GM19240 (cell line): ENCODE results near the gene CCDC17.

Source experiments
- DNase-seq: peaks from one replicate; pipeline ENCODE4 v3.0.0; 2011; ENCODE audit warnings: low spot score; ENCODE audit not compliant: insufficient read length

Gene CCDC17

GRCh38 chr1:45583666-45584350, 40.0 kb downstream of the CCDC17 start, which contains the start of gene NASP:
NASP (plus strand) TSS chr1:45584041; CDS start chr1:45584147, 106 bp downstream.
- DNase-seq, result peak; percentile 65

GRCh38 chr1:45583264-45583665, 40.6 kb downstream of the CCDC17 start:
- DNase-seq, result peak; percentile 95

- no peak for DNase-seq
Observed at GRCh38 chr1:45574105-45574626, 49.7 kb downstream of the CCDC17 start.

- no peak for DNase-seq
Observed at GRCh38 chr1:45573231-45573804, 50.5 kb downstream of the CCDC17 start.

GRCh38 chr1:45570631-45571030, 53.2 kb downstream of the CCDC17 start:
- DNase-seq, result no peak
